KMS-11 (cell line): ENCODE measurements around the gene C3orf49.

ENCODE experiments used
- H2AFZ ChIP-seq: fragments of 200-600 bp; sonication (generic); 2 replicates; pipeline ENCODE4 v1.6.1; 2016; ENCODE audit warnings: antibody characterized with exemption, mixed run types, low read depth
- H3K27ac ChIP-seq: fragments of 200-600 bp; sonication (generic); 2 replicates; pipeline ENCODE4 v1.6.1; 2016; ENCODE audit warnings: mild to moderate bottlenecking, mixed run types
- H3K27me3 ChIP-seq: fragments of 200-600 bp; sonication (generic); 2 replicates; pipeline ENCODE4 v1.6.1; 2017; ENCODE audit warnings: mild to moderate bottlenecking, low read depth, mixed run types, moderate library complexity; ENCODE audit not compliant: insufficient read depth
- H3K36me3 ChIP-seq: fragments of 200-600 bp; sonication (generic); 2 replicates; pipeline ENCODE4 v1.6.1; 2017; ENCODE audit warnings: mild to moderate bottlenecking, mixed run types; ENCODE audit not compliant: insufficient read depth
- H3K4me1 ChIP-seq: fragments of 200-600 bp; sonication (generic); 2 replicates; pipeline ENCODE4 v1.6.1; 2016; ENCODE audit warnings: mild to moderate bottlenecking, low read depth, mixed run types; ENCODE audit not compliant: poor library complexity, severe bottlenecking
- H3K4me2 ChIP-seq: fragments of 200-600 bp; sonication (generic); 2 replicates; pipeline ENCODE4 v1.7.0; 2016; ENCODE audit warnings: mild to moderate bottlenecking, mixed run types
- H3K4me3 ChIP-seq: fragments of 200-600 bp; sonication (generic); IDR thresholded peaks from 2 replicates; pipeline ENCODE4 v1.6.1; 2017; ENCODE audit warnings: low read depth, low read length, mixed read lengths; ENCODE audit not compliant: insufficient read depth
- H3K79me2 ChIP-seq: fragments of 200-600 bp; sonication (generic); 2 replicates; pipeline ENCODE4 v1.6.1; 2016; ENCODE audit warnings: low read depth, mixed run types; ENCODE audit not compliant: insufficient read depth
- H3K9ac ChIP-seq: fragments of 200-600 bp; sonication (generic); 2 replicates; pipeline ENCODE4 v1.6.1; 2016; ENCODE audit warnings: mild to moderate bottlenecking, mixed run types
- H4K20me1 ChIP-seq: fragments of 200-600 bp; sonication (generic); 2 replicates; pipeline ENCODE4 v1.6.1; 2016; ENCODE audit warnings: mild to moderate bottlenecking, mixed run types; ENCODE audit not compliant: insufficient read depth
- TF ChIP-seq, protein P1 (sequence below): fragments of 200-600 bp; sonication (generic); conservative IDR thresholded peaks from 2 replicates; pipeline ENCODE4 v1.6.1; 2017; ENCODE audit warnings: low read depth, mild to moderate bottlenecking, antibody characterized with exemption, low read length, moderate library complexity, mixed read lengths

The C3orf49 gene

DNA sequence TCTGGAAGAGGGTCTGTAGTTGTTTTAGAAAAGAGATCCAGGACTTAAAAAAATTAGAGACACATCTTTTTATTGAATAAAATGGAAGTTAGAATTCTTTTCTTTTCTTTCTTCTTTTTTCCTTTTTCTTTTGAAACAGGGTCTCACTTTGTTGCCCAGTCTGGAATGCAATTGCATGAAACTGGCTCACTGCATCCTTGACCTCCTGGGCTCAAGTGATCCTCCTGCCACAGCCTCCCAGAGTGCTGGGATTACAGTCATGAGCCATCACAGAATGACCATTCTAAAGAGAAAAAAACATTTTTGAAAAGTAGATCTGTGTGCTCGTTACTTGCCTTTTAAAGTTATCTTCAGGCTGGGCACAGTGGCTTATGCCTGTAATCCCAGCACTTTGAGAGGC lies 48.1 kb downstream of the C3orf49 start:
- TF ChIP-seq, protein P1, sequence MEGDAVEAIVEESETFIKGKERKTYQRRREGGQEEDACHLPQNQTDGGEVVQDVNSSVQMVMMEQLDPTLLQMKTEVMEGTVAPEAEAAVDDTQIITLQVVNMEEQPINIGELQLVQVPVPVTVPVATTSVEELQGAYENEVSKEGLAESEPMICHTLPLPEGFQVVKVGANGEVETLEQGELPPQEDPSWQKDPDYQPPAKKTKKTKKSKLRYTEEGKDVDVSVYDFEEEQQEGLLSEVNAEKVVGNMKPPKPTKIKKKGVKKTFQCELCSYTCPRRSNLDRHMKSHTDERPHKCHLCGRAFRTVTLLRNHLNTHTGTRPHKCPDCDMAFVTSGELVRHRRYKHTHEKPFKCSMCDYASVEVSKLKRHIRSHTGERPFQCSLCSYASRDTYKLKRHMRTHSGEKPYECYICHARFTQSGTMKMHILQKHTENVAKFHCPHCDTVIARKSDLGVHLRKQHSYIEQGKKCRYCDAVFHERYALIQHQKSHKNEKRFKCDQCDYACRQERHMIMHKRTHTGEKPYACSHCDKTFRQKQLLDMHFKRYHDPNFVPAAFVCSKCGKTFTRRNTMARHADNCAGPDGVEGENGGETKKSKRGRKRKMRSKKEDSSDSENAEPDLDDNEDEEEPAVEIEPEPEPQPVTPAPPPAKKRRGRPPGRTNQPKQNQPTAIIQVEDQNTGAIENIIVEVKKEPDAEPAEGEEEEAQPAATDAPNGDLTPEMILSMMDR = no peak
- Histone ChIP-seq H3K27me3 (no peaks in the 10 kb centered on the region), H3K27ac (no peak overlapping the region), H3K36me3 (no peaks in the 10 kb centered on the region), H3K4me1 (peaks cover 2% of the 10 kb centered on the region), H4K20me1 (no peaks in the 10 kb centered on the region), H3K9ac (no peak overlapping the region), H3K4me2 (no peak overlapping the region), H3K4me3 (no peak overlapping the region), H3K79me2 (peaks cover 30% of the 10 kb centered on the region; the same call in 1 of the 2 replicates), H2AFZ (no peak overlapping the region)

DNA sequence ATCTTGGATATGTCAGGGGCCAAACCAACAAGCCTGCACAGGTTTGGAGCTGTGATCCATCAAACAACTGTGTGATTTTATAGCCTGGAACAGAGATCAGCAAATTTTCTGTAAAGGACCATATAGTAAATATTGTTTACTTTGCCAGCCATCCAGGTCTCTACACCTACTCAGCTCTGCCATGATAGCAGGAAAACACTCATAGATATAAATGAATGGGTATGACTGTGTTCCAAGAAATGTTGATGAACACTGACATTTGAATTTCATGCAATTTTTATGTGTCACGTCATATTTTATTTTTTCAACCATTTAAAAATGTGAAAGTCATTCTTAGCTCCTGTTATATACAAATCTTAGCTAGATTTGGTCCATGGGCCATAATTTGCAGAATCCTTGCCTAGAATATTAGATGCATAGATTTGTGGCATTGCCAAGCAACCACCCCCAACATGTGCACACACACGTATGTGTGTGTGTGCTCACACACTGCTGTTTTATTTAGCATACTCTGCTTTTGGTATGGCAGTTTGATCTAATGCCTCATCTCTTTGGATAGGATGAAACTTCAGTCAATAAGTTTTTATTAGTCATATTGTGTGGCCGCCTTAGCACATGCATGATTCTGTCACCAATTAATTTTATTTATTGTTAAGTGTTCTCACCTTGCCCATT lies 51.0 kb downstream of the C3orf49 start:
- H3K4me3 ChIP-seq = no peak overlapping the region
- no peaks in the 10 kb centered on the region for H3K36me3 ChIP-seq
- no peak overlapping the region for H3K4me2 ChIP-seq
- no peaks in the 10 kb centered on the region for H3K4me1 ChIP-seq
- TF ChIP-seq, protein P1 = no peak
- H3K9ac ChIP-seq = no peak overlapping the region
- peaks cover 21% of the 10 kb centered on the region; the same call in 1 of the 2 replicates for H3K79me2 ChIP-seq
- no peak overlapping the region for H2AFZ ChIP-seq
- no peaks in the 10 kb centered on the region for H4K20me1 ChIP-seq
- H3K27me3 ChIP-seq = no peaks in the 10 kb centered on the region
- no peak overlapping the region for H3K27ac ChIP-seq

DNA sequence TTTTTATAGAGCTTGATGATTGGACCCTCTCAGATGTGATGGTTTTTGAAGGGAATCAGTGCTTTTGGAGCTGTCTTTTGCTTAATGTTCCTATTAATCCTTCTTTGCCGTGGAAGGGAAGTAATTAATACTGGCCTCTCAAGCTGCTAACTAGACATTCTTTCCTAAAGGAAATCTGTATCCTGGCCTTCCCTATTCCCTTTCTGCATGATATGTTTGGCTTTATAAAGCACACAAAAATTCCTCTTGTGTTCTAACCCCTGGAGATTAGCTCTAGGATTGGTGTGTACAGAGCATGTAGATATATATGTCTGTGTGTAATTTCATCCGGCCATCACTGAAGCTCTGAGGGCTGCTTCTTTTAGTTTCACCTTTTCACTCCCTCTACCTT lies 51.5 kb downstream of the C3orf49 start:
- Histone ChIP-seq H4K20me1 (no peaks in the 10 kb centered on the region), H3K4me1 (no peaks in the 10 kb centered on the region), H3K27ac (no peak overlapping the region), H3K36me3 (no peaks in the 10 kb centered on the region), H3K9ac (no peak overlapping the region), H2AFZ (no peak overlapping the region), H3K4me2 (no peak overlapping the region), H3K4me3 (no peak overlapping the region), H3K27me3 (no peaks in the 10 kb centered on the region), H3K79me2 (peaks cover 17% of the 10 kb centered on the region; the same call in 1 of the 2 replicates)
- TF ChIP-seq, protein P1 = no peak

DNA sequence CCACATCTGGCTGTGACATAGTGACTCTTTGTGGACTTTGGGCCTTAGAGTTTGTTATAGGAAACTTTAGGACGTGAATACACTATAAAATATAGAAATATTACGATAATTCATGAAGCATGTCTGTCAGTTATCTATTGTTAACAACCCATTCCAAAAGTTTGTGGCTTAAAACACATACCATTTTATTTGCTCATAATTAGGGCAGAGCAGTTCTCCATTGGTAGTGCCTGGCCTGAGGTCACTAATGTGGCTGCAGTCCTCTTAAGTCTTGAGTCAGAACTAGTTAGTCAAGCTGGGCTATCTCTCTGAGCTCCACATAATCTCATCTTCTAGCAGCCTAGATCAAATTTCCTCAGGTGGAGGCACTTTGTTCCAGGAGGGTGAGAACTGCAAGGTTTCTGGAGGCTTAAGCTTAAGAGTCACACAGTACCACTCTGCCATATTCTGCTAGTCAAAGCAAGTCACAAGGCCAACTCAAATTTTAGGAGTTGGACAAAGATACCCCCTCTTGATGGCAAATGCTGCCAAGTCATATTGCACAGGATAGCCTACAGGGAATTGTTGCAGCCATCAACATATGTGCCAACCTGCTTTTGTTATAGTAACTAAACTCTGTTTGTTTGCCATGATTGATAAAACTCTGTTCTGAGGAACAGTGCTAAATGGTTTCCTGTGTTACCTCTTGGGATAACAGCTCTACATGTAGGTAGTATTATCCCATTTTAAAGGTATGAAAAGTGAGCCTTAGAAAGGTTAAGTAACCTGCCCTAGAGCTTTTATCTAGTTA lies 53.2 kb downstream of the C3orf49 start:
- Histone ChIP-seq H3K79me2 (peaks cover 8% of the 10 kb centered on the region; the same call in 1 of the 2 replicates), H3K4me1 (peaks cover 5% of the 10 kb centered on the region), H3K27me3 (no peaks in the 10 kb centered on the region), H3K4me2 (no peak overlapping the region), H3K27ac (no peak overlapping the region), H3K4me3 (no peak overlapping the region), H4K20me1 (no peaks in the 10 kb centered on the region), H2AFZ (no peak overlapping the region), H3K9ac (no peak overlapping the region), H3K36me3 (no peaks in the 10 kb centered on the region)
- TF ChIP-seq, protein P1 = no peak
